Stimulated activated CD8-positive, alpha-beta memory T cell treated with anti-CD3 and anti-CD28 coated beads, Interleukin-12 subunit alpha, Interleukin-12 subunit beta, amount 100 ng/mL, for 1 hour (primary cell): ENCODE measurements around the gene ARHGDIG.

Experiments used
- DNase-seq: peaks from one replicate; pipeline ENCODE4 v3.0.0-alpha.2; 2020; ENCODE audit warnings: low read depth

The ARHGDIG gene

DNA sequence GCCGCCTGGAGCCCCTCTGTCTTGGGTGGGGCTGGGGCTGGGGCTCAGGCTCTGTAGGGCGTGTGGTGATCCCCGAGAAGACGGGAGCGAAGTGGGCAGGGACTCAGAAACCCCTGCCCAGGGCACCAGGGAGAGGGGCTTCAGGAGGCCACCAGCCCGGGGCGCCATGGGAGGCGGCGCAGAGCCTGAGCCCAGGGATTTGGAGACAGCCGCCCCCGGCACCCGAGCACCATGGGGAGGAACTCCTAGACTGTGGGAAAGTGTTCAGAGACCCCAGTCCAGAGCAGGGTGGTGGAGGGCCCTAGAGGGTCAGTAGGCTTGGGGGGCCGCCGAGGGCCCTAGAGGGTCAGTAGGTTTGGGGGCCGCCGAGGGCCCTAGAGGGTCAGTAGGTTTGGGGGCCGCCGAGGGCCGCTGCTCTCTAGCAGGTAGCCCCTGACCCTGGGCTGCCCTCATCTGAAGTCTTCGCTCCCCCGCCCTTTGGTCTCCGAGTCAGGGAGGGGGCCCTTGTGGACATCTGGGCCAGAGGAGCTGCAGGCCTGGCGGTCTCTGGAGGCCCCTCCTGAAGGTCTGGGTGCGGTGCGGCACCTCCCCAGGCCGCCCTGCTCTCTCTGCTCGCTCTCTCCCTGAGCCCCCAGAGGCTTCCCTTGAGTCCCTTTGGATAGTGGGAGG, 734 bp downstream of the ARHGDIG start:
- DNase-seq = no peak

DNA sequence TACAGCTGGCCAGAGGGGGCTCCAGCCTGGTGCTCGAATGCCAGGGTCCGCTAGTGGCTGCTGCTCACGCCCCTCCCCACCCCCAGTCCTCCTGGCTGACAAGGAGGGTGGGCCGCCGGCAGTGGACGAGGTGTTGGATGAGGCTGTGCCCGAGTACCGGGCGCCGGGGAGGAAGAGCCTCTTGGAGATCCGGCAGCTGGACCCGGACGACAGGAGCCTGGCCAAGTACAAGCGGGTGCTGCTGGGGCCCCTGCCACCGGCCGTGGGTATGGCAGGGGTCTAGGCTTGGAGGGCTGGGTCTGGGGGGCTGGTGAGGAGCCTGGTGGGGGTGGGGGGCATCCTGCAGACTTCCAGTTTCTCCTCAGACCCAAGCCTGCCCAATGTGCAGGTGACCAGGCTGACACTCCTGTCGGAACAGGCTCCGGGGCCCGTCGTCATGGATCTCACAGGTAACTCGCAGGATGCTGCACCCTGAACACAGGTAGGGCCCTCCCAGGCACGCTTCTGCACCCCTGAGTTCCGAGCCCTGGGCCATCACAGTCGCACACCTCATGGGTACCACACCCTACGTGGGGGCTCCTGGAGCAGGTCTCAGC, 1.4 kb downstream of the ARHGDIG start:
- DNase-seq = no peak

DNA sequence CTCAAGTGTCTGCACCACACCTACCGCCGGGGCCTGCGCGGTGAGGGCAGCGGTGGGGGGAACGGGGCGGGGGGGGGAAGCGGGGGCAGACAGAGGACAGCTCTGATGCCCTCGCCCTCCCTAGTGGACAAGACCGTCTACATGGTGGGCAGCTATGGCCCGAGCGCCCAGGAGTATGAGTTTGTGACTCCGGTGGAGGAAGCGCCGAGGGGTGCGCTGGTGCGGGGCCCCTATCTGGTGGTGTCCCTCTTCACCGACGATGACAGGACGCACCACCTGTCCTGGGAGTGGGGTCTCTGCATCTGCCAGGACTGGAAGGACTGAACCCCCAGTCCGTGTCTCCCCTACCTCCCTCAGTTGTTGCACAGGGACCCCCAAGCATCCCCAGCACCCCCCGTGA, 2.1 kb downstream of the ARHGDIG start:
- DNase-seq = no peak

DNA sequence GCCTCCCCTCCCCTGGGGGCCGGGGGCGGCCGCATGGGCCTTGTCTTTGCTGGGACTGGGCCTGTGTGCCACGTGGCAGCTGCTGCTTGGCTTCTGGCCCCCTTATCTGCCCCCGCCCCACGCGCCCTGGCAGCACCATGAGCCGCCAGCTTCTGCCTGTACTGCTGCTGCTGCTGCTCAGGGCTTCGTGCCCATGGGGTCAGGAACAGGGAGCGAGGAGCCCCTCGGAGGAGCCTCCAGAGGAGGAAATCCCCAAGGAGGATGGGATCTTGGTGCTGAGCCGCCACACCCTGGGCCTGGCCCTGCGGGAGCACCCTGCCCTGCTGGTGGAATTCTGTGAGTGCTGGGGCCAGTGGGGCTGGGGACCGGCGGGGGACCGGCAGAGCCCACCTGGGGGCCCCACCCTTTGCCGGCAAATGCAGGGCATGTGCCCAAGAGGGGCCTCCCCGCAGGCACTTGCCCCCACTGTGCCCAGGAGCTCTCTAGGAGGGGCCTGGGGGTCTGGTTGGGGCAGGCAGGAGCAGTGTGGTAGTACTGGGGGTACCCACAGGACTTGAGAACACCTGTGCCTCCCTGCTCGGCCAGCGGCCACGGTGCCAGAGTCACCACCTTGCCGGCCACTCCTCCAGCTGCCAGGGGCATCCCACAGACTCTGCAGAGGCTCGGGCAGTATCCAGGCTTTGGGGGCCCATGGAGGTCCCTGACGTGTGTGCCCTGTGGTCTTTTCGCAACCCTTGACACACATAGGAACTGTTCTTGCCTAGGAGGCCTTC, 2.8 kb downstream of the ARHGDIG start, which contains the start of gene PDIA2:
PDIA2 (plus strand) TSS at position 132 of the 773 bp plus-strand sequence; CDS start at position 138, 6 bp downstream.
- no peak for DNase-seq

DNA sequence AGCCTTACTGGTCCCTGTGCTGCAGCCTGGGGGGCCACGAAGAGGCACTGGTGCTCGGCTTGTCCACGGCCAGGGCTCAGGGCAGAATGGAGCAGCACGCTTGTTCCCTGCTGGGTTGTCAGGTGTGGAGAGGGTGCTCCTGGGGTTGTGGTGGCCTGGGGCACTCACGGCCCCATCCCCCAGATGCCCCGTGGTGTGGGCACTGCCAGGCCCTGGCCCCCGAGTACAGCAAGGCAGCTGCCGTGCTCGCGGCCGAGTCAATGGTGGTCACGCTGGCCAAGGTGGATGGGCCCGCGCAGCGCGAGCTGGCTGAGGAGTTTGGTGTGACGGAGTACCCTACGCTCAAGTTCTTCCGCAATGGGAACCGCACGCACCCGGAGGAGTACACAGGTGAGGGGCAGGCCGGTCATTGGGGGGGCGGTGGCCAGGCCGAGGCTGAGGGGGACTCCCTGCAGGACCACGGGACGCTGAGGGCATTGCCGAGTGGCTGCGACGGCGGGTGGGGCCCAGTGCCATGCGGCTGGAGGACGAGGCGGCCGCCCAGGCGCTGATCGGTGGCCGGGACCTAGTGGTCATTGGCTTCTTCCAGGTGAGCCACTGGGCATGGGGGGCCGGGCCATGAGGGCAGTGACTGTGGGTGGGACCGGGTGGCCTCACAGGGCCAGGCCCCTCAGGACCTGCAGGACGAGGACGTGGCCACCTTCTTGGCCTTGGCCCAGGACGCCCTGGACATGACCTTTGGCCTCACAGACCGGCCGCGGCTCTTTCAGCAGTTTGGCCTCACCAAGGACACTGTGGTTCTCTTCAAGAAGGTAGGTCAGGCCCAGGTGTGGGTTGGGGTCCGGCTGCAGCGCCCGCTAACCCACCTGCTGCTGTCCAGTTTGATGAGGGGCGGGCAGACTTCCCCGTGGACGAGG, 4.1 kb downstream of the ARHGDIG start:
- DNase-seq = no peak

DNA sequence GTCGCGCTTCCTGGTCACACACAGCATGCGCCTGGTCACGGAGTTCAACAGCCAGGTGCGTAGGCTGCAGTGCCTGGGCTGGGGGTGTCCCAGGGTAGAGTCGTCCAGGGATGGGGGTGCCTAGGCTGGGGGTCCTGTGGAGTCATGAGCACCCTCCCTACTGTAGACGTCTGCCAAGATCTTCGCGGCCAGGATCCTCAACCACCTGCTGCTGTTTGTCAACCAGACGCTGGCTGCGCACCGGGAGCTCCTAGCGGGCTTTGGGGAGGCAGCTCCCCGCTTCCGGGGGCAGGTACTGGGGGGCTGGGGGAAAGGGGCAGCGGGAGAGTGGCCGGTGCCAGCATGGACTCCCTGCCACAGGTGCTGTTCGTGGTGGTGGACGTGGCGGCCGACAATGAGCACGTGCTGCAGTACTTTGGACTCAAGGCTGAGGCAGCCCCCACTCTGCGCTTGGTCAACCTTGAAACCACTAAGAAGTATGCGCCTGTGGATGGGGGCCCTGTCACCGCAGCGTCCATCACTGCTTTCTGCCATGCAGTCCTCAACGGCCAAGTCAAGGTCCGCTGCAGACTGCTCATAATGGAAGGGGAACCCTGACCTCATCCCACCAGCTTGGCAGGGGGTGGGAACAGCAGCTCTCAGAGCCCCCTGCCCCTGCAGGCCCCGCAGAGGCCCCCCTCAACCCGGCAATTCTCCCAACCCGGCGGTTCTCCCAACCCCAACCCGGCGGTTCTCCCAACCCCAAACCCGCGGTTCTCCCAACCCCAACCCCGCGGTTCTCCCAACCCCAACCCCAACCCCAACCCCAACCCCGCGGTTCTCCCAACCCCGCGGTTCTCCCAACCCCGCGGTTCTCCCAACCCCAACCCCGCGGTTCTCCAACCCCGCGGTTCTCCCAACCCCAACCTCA, 5.0 kb downstream of the ARHGDIG start:
- no peak for DNase-seq

DNA sequence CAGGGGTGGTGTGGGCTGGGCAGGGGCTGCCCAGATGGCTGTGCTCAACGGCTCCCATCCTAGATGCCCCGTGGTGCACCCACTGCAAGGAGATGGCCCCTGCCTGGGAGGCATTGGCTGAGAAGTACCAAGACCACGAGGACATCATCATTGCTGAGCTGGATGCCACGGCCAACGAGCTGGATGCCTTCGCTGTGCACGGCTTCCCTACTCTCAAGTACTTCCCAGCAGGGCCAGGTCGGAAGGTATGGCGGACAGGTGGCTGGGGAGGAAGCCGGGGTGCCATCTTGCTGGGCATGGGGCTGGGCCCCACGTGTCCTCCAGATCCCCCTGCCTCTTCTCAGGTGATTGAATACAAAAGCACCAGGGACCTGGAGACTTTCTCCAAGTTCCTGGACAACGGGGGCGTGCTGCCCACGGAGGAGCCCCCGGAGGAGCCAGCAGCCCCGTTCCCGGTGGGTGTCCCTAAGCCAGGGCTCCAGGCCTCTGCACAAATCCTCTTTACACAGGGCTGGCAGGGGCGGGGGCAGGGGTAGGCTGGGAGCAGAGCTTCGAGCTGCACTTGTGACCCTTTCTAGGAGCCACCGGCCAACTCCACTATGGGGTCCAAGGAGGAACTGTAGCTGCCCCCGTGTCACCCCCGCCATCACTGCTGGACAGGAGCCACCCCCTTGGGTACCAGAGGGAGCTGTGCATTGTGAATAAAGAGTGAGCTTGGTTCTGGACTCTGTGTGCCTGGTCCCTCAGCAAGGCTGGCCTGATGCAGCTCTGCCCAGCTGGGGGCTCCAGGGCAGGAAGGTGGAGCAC, 6.3 kb downstream of the ARHGDIG start:
- DNase-seq = no peak

DNA sequence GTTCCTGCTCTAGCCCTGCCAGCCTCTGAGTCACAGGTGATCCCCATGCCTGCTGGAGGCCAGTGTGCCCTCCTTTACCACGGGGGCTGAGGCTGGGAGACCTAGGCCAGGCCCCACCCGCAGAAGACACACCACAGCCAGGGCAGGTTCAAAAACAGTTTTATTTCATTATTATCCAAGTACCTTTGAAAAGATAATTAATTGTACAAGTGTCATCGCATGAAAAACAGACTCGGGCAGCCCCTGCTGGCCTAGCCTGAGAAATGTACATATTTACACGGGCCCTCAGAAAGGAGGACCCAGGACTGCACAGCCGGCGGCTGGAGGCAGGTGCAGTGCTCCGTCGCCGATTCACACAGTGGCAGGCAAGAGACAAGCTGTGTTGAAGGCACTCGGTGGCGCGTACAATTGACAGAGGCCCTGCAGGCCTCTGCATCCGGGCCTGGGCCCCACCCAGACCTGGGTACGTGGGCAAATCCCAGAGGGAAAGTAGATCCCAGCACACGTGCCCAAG, 7.0 kb downstream of the ARHGDIG start:
- no peak for DNase-seq

DNA sequence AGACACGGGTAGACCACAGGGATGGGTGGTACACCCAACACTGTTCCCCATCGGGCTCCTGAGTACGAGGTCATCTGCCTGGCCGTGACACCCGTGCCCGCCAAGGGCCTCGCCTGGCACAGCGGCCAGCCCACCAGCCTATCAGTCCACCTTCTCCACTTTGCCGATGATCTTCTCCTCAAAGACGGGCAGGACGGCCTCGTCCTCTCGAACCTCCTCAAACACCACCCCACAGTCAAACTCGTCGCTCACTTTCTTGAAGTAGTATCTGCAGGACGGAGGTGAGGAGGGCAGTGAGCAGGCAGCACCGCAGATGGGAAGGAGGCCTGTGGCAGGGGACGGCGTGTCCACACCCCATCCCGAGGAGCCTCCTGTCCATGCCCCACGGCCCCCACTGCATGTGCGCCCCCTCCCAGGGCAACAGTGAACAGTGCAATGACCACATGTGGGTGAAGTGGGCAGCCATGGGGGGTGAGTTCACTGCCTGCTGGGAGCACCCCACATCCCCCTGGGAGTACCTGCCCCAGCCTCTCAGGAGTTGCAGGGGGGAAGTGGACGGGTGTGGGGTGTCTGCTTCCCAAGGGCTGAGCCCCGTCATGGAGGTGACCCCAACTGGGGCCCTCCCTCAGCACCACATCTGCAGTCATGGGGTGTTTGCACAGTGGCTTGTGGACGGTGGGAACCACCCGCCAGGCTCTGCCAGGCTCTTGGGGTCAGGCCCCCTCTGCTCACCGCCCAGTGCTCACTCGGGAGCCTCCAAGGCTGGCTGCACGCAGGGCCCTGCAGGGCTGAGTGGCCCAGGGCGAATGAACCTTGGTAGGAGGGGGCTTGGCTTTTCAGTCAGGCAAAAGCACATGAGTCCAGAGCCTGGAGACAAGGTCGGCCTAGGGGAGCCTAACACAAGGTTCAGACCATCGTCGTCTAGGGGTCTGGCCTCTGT, 7.9 kb downstream of the ARHGDIG start:
- DNase-seq = no peak

DNA sequence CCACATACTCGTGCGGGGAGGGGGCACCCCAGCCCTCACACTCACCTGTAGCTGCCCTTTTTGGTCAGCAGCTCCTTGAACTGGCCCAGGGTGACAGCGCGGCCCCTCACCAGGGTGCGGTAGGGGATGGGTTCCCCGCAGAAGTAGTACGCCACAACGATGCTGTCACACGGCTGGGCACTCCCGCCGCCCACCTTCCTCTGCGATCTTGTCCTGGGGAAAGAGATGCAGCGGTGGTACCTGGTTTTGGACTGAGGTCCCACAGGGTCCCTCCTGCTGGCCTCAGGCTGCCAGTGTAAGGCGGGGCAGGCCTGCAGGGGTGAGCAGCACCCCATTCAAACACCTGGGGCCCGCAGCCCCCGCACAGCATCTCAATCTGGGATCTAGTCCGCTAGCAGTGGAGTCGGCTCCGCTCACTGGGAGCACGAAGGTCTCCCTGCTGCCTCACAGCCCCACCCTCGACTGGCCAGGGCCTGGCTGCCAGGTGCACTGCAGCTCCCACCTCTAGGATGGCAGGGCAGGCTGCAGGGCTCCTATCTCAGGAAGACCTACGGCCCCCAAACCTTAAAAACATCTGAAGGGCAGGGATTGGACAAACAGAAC, 9.1 kb downstream of the ARHGDIG start:
- no peak for DNase-seq

DNA sequence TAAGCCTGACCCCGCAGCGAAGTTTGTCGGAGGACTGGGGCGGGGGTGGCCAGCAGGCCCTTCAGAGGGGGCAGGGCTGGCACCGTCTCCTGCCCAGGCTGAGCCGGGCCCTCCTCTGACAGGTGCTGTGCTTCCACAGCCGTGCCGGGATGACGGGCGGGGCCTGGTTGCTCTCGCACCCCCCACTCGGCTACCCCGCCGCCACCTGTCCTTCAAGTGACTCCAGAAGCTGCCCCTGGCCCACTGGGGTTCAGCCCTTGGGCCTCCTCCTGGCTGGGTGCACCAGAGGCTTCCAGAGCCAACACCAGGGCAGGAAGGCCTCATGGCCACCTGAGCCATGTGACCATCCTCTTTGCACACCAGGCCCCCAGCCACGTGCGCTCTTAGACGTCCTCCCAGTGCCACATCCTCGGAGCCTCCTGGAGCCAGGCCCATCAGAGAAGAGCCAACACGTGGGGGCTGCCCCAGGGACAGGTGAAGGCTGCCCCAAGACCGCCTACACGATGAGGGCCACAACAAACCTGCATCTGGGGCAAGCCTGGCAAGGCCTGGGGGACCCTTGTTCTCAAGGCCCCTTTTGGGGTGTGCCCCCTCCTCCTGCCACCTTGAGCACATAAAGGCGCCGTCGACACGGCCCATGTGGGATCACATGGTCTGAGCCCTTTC, 9.8 kb downstream of the ARHGDIG start:
- DNase-seq = no peak

DNA sequence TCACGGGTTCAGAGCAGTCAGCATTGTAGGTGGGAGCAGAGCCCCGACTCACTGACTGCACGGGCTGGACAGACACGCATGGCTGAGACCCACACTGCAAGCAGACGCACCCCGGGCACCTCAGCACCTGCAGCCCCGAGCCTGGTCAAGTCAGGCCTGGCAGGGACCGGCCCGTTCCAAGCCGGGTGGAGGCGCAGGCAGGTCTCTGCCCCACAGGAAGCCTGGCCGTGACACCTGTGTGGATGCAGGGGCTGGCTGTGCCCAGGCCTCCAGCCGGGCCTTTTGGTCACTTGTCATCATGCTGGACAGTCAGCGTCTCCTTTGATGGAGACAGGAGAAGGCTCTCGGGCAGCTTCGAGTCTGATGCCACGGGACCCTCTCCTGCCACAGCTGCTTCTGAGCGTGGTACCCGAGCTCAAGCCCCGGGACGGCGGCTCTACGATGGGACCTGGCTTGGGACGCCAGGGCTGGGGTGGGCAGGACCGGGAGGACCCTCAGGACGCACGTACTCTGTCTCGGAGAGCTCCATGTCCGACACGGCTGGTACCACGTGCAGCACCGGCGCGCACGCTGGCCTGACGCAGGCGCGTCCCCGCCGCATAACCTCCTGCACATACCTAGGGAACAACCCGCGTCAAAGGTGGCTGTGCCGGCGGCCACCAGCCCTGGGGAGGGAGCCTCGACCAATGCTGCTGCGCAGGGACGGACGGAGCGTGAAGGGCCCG, 10.5 kb downstream of the ARHGDIG start:
- no peak for DNase-seq

DNA sequence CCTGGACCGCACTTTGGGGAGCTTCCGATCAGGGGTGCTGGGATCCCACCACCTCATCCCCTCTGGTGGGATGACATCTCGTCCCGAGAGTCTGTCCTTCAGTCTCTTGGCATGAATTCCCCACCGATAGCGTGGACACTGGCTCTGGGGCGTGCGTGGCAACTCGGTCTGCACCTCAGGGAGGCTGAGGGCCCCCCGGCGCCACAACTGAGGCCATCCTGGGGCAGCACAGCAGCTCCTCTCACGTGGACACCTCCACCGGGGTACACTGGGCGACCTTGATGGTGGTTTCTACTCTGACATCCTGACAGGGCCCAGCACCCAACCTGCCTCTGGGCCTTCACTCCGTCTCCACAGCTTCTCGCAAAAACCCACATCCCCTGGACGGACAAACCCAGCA, 11.1 kb downstream of the ARHGDIG start:
- no peak for DNase-seq

DNA sequence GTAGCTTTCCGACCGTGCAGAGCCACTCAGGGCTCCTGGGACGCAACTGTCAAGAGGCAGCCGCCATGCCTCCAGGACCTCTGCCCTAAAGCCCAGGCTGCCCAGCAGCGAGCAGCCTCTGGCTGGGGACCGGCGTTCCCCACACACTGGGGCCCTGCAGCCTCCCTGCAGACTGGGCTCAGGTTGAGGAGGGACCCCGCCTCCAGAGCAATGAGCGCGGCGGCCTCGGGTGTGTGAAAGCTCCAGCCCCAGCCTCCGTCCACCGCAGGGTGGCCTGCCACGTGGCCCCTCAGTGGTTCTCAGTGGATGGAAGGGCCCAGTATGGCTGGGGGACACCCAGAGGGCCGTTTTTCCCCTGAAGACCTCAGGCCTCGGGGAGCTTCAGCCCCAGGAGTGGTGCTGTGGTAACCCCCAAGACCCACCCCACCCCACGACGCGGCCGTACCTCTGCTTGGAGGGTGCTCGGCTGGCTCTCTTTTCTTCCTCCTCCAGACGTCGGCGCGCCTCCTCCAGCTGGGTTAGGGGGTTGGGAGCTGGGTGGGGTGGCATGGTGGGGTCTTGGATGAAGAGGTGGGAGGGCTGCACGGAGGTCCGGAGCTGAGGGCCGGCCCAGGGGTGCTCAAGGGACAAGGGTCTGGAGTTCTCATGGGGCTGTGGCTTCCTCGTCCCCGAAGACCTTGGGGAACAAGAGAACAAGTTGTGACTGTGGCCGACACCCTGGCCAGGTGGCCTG, 12.8 kb downstream of the ARHGDIG start:
- DNase-seq = no peak

DNA sequence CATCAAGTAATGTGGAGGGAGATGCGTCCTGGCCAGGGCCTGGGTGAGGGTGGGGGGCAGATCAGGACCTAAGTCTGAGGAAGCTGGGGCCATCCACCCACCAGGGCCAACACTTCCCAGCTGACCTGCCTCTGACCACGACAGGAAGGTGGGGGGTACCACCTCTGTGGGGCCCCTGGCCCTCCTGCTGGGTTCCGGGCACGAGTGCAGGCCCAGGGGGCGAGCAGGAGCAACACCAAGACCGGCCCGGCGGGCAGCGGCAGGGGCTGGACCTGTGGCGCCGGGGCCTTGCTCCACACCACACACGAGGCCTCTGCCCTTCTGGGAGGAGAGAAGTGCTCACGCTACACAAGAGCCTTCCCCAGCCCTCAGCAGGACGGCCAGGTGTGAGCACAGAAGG, 15.9 kb downstream of the ARHGDIG start:
- no peak for DNase-seq

DNA sequence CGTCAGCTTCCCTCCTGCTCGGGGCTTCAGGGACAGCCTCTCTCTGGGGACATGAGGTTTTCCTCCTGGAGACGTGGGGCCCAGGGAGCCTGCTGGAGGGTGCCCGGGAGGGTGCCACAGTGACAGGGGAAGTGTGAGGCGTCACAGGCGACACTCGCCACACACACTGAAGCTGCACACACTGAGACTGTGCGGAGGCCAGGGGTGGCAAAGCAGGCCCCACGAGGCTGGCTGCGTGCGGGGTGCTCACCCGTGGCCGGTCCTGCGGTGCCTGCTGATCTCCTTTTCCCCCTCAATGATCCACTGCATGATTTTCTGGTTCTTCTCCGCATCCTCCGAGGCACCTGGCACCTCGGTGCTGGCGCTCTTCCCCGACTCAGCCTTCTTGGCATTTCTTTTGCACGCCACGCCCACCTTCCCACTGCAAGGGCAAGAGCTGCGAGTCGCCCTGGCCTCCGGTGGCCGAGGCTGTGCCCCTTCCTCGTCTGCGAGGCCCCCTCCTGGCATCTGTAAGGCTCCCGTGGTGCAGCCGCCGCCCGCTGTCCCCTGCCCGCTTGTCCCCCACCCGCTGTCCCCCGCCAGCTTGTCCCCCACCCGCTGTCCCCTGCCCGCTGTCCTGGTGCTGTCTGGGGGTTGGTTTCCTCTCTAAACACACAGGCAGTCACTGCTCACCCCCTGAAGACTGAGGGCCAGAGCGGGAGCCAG, 16.6 kb downstream of the ARHGDIG start:
- no peak for DNase-seq
